ENCODE data around the gene PDP2.
A peak's percentile ranks its signal among the peaks of the same experiment; 100 is the strongest.
"Not testable (repeated sequence)": the region's sequence is repeated elsewhere in the genome, so short reads cannot be mapped to it uniquely, and the experiment has no call there.

PDP2 gene

GRCh38 chr16:66856184-66856730, 24.1 kb upstream of the PDP2 start:
- DNase-seq: no peak

GRCh38 chr16:66856801-66857200, 23.5 kb upstream of the PDP2 start:
- DNase-seq: no peak

GRCh38 chr16:66857437-66857836, 22.9 kb upstream of the PDP2 start:
- DNase-seq: no peak

- no peak for DNase-seq
Observed at GRCh38 chr16:66858740-66859396, 21.4 kb upstream of the PDP2 start.

GRCh38 chr16:66859397-66860068, 20.8 kb upstream of the PDP2 start:
- no peak for DNase-seq

GRCh38 chr16:66862023-66862520, 18.2 kb upstream of the PDP2 start:
- DNase-seq: no peak

- DNase-seq: no peak
Observed at GRCh38 chr16:66863707-66864106, 16.6 kb upstream of the PDP2 start.

GRCh38 chr16:66869424-66869823, 10.9 kb upstream of the PDP2 start:
- DNase-seq: no peak

GRCh38 chr16:66871363-66871762, 9.0 kb upstream of the PDP2 start:
- not testable (repeated sequence) for DNase-seq

- DNase-seq: no peak
Observed at GRCh38 chr16:66871840-66872239, 8.5 kb upstream of the PDP2 start.

GRCh38 chr16:66872559-66872942, 7.8 kb upstream of the PDP2 start:
- DNase-seq: no peak

GRCh38 chr16:66872943-66873684, 7.2 kb upstream of the PDP2 start:
- DNase-seq: peak; percentile 95

- DNase-seq: no peak
Observed at GRCh38 chr16:66873685-66874055, 6.6 kb upstream of the PDP2 start.

- no peak for DNase-seq
Observed at GRCh38 chr16:66874079-66874775, 6.1 kb upstream of the PDP2 start.

GRCh38 chr16:66878067-66878466, 2.2 kb upstream of the PDP2 start:
- peak; percentile 46 for DNase-seq

- no peak for DNase-seq
Observed at GRCh38 chr16:66881014-66881417, 701 bp downstream of the PDP2 start.

- DNase-seq: no peak
Observed at GRCh38 chr16:66881560-66881959, 1.2 kb downstream of the PDP2 start.

- no peak for DNase-seq
Observed at GRCh38 chr16:66881964-66882508, 1.7 kb downstream of the PDP2 start.

GRCh38 chr16:66882702-66883101, 2.4 kb downstream of the PDP2 start:
- no peak for DNase-seq

GRCh38 chr16:66885491-66885890, 5.2 kb downstream of the PDP2 start:
- no peak for DNase-seq

- no peak for DNase-seq
Observed at GRCh38 chr16:66886321-66886720, 6.0 kb downstream of the PDP2 start.

- DNase-seq: no peak
Observed at GRCh38 chr16:66886914-66887313, 6.6 kb downstream of the PDP2 start.
